Measurements from ENCODE around the gene ZNF737. TPM values are rescaled to one million over a fixed set of nuclear protein-coding genes. Genes with fewer than 3 reads are reported as not detected.

Gene ZNF737
- total and polyA plus RNA-seq, 2 of the 13 experiments (the other 11 are each of a cell fraction or from before 2014, with no cell fraction given) = 2.0 to 5.0 TPM

- peak; percentile 22; the same call in 1 of the 2 replicates for TF ChIP-seq NR2C2 (CRISPR knock-in tag; IDR thresholded peaks at IDR 0.05; ENCODE audit: borderline replicate concordance)
- TF ChIP-seq SOX13 (IDR thresholded peaks at IDR 0.05) = no peak
- TF ChIP-seq SOX13 (CRISPR knock-in tag; conservative IDR thresholded peaks at IDR 0.05 in 1 of 2, IDR thresholded peaks at IDR 0.05 in 1 of 2) = no peak
- no peak for TF ChIP-seq MAFF (IDR thresholded peaks at IDR 0.05; ENCODE audit: low read depth, low read length)
- TF ChIP-seq ZNF572 (CRISPR knock-in tag; IDR thresholded peaks at IDR 0.05) = no peak
- TF ChIP-seq CENPT (CRISPR knock-in tag; IDR thresholded peaks at IDR 0.05; ENCODE audit: low read depth) = no peak
- no peak for TF ChIP-seq TSC22D2 (CRISPR knock-in tag; IDR thresholded peaks at IDR 0.05; ENCODE audit: borderline replicate concordance)
- TF ChIP-seq CENPBD1 (CRISPR knock-in tag; IDR thresholded peaks at IDR 0.05; ENCODE audit: borderline replicate concordance, low read depth) = no peak
- no peak for TF ChIP-seq ZNF775 (CRISPR knock-in tag; IDR thresholded peaks at IDR 0.05; ENCODE audit: borderline replicate concordance)
- TF ChIP-seq HOXA7 (CRISPR knock-in tag; IDR thresholded peaks at IDR 0.05) = no peak
- no peak for TF ChIP-seq MAZ (IDR thresholded peaks at IDR 0.05; ENCODE audit: borderline replicate concordance, low read depth, low read length)
- 0 out of 2 replicates have a peak, but pooled peaks have one; percentile 28 for TF ChIP-seq MAZ (CRISPR knock-in tag; IDR thresholded peaks at IDR 0.05; ENCODE audit: low read depth)
- no peak for TF ChIP-seq ZBTB7B (CRISPR knock-in tag; IDR thresholded peaks at IDR 0.05)
- no peak for TF ChIP-seq ZNF720 (CRISPR knock-in tag; IDR thresholded peaks at IDR 0.05)
- no peak for TF ChIP-seq RNF2 (conservative IDR thresholded peaks at IDR 0.05; ENCODE audit: low read depth)
- 0 out of 2 replicates have a peak, but pooled peaks have one; percentile 25 for TF ChIP-seq ZFAT (CRISPR knock-in tag; conservative IDR thresholded peaks at IDR 0.05)
- TF ChIP-seq GATA4 (IDR thresholded peaks at IDR 0.05; ENCODE audit: borderline replicate concordance, low read depth) = no peak
- TF ChIP-seq, protein P1, sequence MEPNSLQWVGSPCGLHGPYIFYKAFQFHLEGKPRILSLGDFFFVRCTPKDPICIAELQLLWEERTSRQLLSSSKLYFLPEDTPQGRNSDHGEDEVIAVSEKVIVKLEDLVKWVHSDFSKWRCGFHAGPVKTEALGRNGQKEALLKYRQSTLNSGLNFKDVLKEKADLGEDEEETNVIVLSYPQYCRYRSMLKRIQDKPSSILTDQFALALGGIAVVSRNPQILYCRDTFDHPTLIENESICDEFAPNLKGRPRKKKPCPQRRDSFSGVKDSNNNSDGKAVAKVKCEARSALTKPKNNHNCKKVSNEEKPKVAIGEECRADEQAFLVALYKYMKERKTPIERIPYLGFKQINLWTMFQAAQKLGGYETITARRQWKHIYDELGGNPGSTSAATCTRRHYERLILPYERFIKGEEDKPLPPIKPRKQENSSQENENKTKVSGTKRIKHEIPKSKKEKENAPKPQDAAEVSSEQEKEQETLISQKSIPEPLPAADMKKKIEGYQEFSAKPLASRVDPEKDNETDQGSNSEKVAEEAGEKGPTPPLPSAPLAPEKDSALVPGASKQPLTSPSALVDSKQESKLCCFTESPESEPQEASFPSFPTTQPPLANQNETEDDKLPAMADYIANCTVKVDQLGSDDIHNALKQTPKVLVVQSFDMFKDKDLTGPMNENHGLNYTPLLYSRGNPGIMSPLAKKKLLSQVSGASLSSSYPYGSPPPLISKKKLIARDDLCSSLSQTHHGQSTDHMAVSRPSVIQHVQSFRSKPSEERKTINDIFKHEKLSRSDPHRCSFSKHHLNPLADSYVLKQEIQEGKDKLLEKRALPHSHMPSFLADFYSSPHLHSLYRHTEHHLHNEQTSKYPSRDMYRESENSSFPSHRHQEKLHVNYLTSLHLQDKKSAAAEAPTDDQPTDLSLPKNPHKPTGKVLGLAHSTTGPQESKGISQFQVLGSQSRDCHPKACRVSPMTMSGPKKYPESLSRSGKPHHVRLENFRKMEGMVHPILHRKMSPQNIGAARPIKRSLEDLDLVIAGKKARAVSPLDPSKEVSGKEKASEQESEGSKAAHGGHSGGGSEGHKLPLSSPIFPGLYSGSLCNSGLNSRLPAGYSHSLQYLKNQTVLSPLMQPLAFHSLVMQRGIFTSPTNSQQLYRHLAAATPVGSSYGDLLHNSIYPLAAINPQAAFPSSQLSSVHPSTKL (CRISPR knock-in tag; IDR thresholded peaks at IDR 0.05) = no peak
Observed at GRCh38 chr19:20565321-20566018, at the start of gene ZNF737 (continued).

Measured in HepG2 (cell line).